Umbilical cord (tissue), 2 donors: Measurements from ENCODE around the gene SLC25A44. TPM values are rescaled to one million over a fixed set of nuclear protein-coding genes. Genes with fewer than 3 reads are reported as not detected.

Experiments
- DNase-seq: peaks from one replicate; pipeline ENCODE4 v3.0.0-alpha.2; 2015; ENCODE audit warnings: low spot score
- total RNA-seq: library from RNA; depleted of rRNA; stranded (reverse); fragments of >200 nt; gene quantifications from one replicate; pipeline ENCODE4 v1.2.3, GENCODE V29; 2014; ENCODE audit warnings: low replicate concordance; ENCODE audit not compliant: insufficient read depth

SLC25A44 gene
- total RNA-seq, 1 donor from 2014 or later: 3.9 TPM

GRCh38 chr1:156236164-156236563 lies 42.3 kb downstream of the SLC25A44 start:
- no peak for DNase-seq

- DNase-seq: no peak
Observed at GRCh38 chr1:156238248-156238647, 44.3 kb downstream of the SLC25A44 start.

GRCh38 chr1:156241311-156241811 lies 47.5 kb downstream of the SLC25A44 start:
- DNase-seq: no peak

- no peak for DNase-seq
Observed at GRCh38 chr1:156241926-156242325, 48.0 kb downstream of the SLC25A44 start, which contains the start of gene BGLAP. Gene BGLAP, plus strand, starts transcription at chr1:156242184. Its CDS starts 48 bp downstream, at chr1:156242232.

- no peak for DNase-seq
Observed at GRCh38 chr1:156242738-156243137, 48.8 kb downstream of the SLC25A44 start.

- DNase-seq: no peak
Observed at GRCh38 chr1:156244126-156244525, 50.2 kb downstream of the SLC25A44 start.

GRCh38 chr1:156244712-156245111 lies 50.8 kb downstream of the SLC25A44 start:
- no peak for DNase-seq

- no peak for DNase-seq
Observed at GRCh38 chr1:156245451-156246232, 51.7 kb downstream of the SLC25A44 start.

- no peak for DNase-seq
Observed at GRCh38 chr1:156246241-156246780, 52.4 kb downstream of the SLC25A44 start.

- no peak for DNase-seq
Observed at GRCh38 chr1:156246781-156247459, 53.0 kb downstream of the SLC25A44 start.

GRCh38 chr1:156247460-156248322 lies 53.8 kb downstream of the SLC25A44 start, which contains the start of gene PAQR6:
Gene PAQR6, minus strand, starts transcription at chr1:156248056. Its CDS starts 1,325 bp downstream, at chr1:156246731.
- no peak for DNase-seq

GRCh38 chr1:156248323-156248683 lies 54.4 kb downstream of the SLC25A44 start:
- no peak for DNase-seq

- DNase-seq: no peak
Observed at GRCh38 chr1:156249593-156249992, 55.7 kb downstream of the SLC25A44 start.

- DNase-seq: no peak
Observed at GRCh38 chr1:156251527-156251926, 57.6 kb downstream of the SLC25A44 start.

GRCh38 chr1:156253634-156254033 lies 59.7 kb downstream of the SLC25A44 start:
- no peak for DNase-seq

- no peak for DNase-seq
Observed at GRCh38 chr1:156257711-156258110, 63.8 kb downstream of the SLC25A44 start.

GRCh38 chr1:156258859-156259258 lies 65.0 kb downstream of the SLC25A44 start:
- DNase-seq: no peak

GRCh38 chr1:156259805-156260204 lies 65.9 kb downstream of the SLC25A44 start:
- no peak for DNase-seq

GRCh38 chr1:156260896-156261295 lies 67.0 kb downstream of the SLC25A44 start:
- no peak for DNase-seq
